ENCODE results near the gene APOBEC3H. TPM values are rescaled to one million over a fixed set of nuclear protein-coding genes. Genes with fewer than 3 reads are reported as not detected.
"Not testable (repeated sequence)": the region's sequence is repeated elsewhere in the genome, so short reads cannot be mapped to it uniquely, and the experiment has no call there.

Gene APOBEC3H
- total RNA-seq, 1 experiment from 2014 or later: 0.87 TPM

GRCh38 chr22:39078329-39078728 is 18.7 kb upstream of the APOBEC3H start:
- no peak overlapping the region for H3K4me2 ChIP-seq (ENCODE audit: low read length)
- H4K20me1 ChIP-seq (ENCODE audit: low read length): no peaks in the 10 kb centered on the region
- no peak overlapping the region for H3K4me3 ChIP-seq (ENCODE audit: low read length)
- BruUV-seq (replicated peaks): TSS peak; percentile 59
- H3K79me2 ChIP-seq (ENCODE audit: low read length): no peaks in the 10 kb centered on the region
- no peak for DNase-seq
- ChIA-PET POLR2A (ENCODE audit: unreplicated experiment) (no interaction called here), CTCF (no interaction called here)
- intact Hi-C loops (cut with micrococcal nuclease): no loop called here
- H3K9me3 ChIP-seq (ENCODE audit: low read length): no peaks in the 10 kb centered on the region
- no peaks in the 10 kb centered on the region for H3K36me3 ChIP-seq (ENCODE audit: low read depth, low read length)
- TF ChIP-seq EZH2phosphoT487 (IDR thresholded peaks at IDR 0.05; ENCODE audit: borderline replicate concordance, low read length) (no peak), CTCF (conservative IDR thresholded peaks at IDR 0.05; ENCODE audit: low read depth, low read length) (no peak)
- no peaks in the 10 kb centered on the region for H3K27me3 ChIP-seq (ENCODE audit: low read length)
- no peak overlapping the region for H2AFZ ChIP-seq (ENCODE audit: low read length)
- no peak for ATAC-seq
- no peak overlapping the region for H3K27ac ChIP-seq (ENCODE audit: low read length)
- no peaks in the 10 kb centered on the region for H3K9me2 ChIP-seq (replicated peaks; ENCODE audit: low read length)
- H3K4me1 ChIP-seq (ENCODE audit: insufficient read depth, low read length): no peaks in the 10 kb centered on the region
- no peak overlapping the region for H3K9ac ChIP-seq (ENCODE audit: low read length)
- H3F3A ChIP-seq (ENCODE audit: low read length, unreplicated experiment): no peaks in the 10 kb centered on the region

- H3K4me2 ChIP-seq (ENCODE audit: low read length); H3K9ac ChIP-seq (ENCODE audit: low read length); H3K4me3 ChIP-seq (ENCODE audit: low read length); ATAC-seq; BruUV-seq (replicated peaks); H3K27ac ChIP-seq (ENCODE audit: low read length); H3K4me1 ChIP-seq (ENCODE audit: insufficient read depth, low read length); H3K9me3 ChIP-seq (ENCODE audit: low read length); H3K79me2 ChIP-seq (ENCODE audit: low read length); H4K20me1 ChIP-seq (ENCODE audit: low read length); H3K36me3 ChIP-seq (ENCODE audit: low read depth, low read length); H3F3A ChIP-seq (ENCODE audit: low read length, unreplicated experiment); H3K27me3 ChIP-seq (ENCODE audit: low read length); DNase-seq; CTCF ChIA-PET; intact Hi-C loops (cut with micrococcal nuclease); POLR2A ChIA-PET (ENCODE audit: unreplicated experiment); H2AFZ ChIP-seq (ENCODE audit: low read length); H3K9me2 ChIP-seq (replicated peaks; ENCODE audit: low read length): not testable (repeated sequence)
Observed at GRCh38 chr22:39079054-39079637, 17.9 kb upstream of the APOBEC3H start.

- no TSS peak for BruUV-seq (replicated peaks)
- TF ChIP-seq EZH2phosphoT487 (IDR thresholded peaks at IDR 0.05; ENCODE audit: borderline replicate concordance, low read length) (no peak), CTCF (conservative IDR thresholded peaks at IDR 0.05; ENCODE audit: low read depth, low read length) (no peak), EZH2 (IDR thresholded peaks at IDR 0.05; ENCODE audit: low read length, unreplicated experiment) (no peak)
- no peaks in the 10 kb centered on the region for H3F3A ChIP-seq (ENCODE audit: low read length, unreplicated experiment)
- no peaks in the 10 kb centered on the region for H4K20me1 ChIP-seq (ENCODE audit: low read length)
- no peak overlapping the region for H2AFZ ChIP-seq (ENCODE audit: low read length)
- H3K9me3 ChIP-seq (ENCODE audit: low read length): no peaks in the 10 kb centered on the region
- no peaks in the 10 kb centered on the region for H3K79me2 ChIP-seq (ENCODE audit: low read length)
- ATAC-seq: no peak
- H3K9ac ChIP-seq (ENCODE audit: low read length): no peak overlapping the region
- DNase-seq: no peak
- no peaks in the 10 kb centered on the region for H3K36me3 ChIP-seq (ENCODE audit: low read depth, low read length)
- H3K27ac ChIP-seq (ENCODE audit: low read length): no peak overlapping the region
- POLR2A ChIA-PET (ENCODE audit: unreplicated experiment): no interaction called here
- CTCF ChIA-PET: no interaction called here
- no peaks in the 10 kb centered on the region for H3K27me3 ChIP-seq (ENCODE audit: low read length)
- intact Hi-C loops (cut with micrococcal nuclease): no loop called here
- no peaks in the 10 kb centered on the region for H3K4me1 ChIP-seq (ENCODE audit: insufficient read depth, low read length)
- H3K4me3 ChIP-seq (ENCODE audit: low read length): no peak overlapping the region
- H3K9me2 ChIP-seq (replicated peaks; ENCODE audit: low read length): no peaks in the 10 kb centered on the region
- H3K4me2 ChIP-seq (ENCODE audit: low read length): no peak overlapping the region
Observed at GRCh38 chr22:39080052-39080762, 16.8 kb upstream of the APOBEC3H start.

Measured in PC-3 (cell line).